Measurements from ENCODE around the gene FPGS.
"Not testable (repeated sequence)": the region's sequence is repeated elsewhere in the genome, so short reads cannot be mapped to it uniquely, and the experiment has no call there.

The FPGS gene

DNA sequence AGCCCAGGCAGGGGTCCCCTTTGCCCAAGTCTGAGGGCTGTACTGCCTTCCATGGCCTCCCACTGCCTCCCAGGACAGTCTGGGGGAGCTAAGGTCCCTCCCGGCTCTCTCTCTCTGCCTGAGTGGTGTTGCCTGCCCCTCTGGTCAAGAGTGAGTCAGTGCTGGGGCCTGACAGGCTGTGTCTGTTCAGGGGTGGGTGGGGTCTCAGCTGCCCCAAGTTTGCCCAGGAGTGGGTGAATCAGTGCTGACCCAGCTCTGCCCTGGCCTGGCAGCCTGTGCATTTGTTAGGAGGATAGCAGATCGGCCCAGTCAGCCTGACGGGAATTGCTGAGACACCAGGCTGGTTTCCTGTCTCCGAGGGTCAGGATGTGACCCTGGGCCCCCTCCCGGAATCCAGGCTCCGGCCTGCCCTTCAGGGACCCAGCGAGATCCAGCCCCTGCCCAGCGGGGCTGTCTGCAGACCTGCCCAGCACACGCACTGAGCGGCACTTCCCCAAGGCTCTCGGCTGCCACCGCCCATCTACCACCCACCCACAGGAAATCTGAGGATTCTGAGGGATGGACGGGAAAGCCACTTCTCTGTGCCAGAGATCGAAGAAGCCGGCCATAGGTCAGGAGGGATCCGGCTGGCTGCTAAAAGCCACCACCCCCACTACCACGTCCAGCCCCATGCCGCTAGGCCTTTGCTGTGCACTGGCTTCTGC is 35.8 kb downstream of the FPGS start:
- DNase-seq (ENCODE audit: low read depth): no peak

GRCh38 chr9:127841087-127841835 is 38.6 kb downstream of the FPGS start:
- no peak for DNase-seq (ENCODE audit: low read depth)

GRCh38 chr9:127844821-127845359 is 42.2 kb downstream of the FPGS start:
- no peak for DNase-seq (ENCODE audit: low read depth)

DNA sequence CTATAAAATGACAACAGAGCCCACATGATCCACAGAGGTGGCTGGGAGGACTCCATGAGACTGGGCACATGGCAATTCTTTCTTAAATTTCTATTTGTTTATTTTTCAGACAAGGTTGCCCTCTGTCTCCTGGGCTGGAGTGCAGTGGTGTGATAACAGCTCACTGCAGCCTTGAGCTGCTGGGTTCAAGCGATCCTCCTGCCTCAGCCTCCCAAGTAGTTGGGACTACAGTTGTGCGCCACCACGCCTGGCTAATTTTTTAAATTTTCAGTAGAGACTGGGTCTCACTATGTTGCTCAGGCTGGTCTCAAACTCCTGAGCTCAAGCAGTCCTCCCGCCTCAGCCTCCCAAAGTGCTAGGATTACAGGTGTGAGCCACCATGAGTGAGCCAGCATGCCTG is 42.9 kb downstream of the FPGS start:
- DNase-seq (ENCODE audit: low read depth): not testable (repeated sequence)

DNA sequence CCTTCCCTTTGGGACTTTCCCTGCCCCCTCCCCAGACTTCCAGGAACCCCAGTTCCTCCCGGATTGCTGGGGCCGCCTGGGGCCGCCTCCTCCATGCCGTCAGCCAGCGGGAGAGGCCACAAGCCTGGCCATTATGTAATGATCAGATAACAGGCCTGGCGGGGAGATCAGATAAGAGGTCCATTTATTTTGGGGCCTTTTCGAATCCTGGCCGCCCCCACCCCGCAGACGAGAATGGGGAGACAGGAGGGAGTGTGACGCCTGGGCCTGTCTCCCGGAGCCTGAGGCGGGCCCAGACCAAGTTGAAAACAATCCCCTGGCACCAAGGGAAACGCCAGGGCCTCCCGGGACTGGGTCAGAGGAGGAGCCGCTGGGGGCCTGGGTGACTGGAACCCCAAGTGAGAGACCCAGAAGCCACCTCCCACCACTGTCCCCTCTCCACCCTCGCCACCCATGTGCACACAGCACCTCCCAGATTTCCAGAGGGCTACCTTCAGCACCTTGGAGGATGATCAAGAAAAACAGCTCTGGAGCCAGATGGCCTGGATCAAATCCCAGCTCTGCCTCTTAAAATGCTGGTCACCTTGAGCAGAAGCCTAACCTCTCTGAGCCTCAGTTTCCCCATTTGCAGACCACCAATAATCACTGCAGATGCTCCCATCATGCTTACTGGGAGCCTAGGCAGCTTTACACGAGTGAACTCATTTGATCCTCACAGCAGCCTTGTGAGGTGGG is 43.9 kb downstream of the FPGS start:
- DNase-seq (ENCODE audit: low read depth): no peak

- no peak for DNase-seq (ENCODE audit: low read depth)
Observed at GRCh38 chr9:127847178-127847510, 44.5 kb downstream of the FPGS start.

DNA sequence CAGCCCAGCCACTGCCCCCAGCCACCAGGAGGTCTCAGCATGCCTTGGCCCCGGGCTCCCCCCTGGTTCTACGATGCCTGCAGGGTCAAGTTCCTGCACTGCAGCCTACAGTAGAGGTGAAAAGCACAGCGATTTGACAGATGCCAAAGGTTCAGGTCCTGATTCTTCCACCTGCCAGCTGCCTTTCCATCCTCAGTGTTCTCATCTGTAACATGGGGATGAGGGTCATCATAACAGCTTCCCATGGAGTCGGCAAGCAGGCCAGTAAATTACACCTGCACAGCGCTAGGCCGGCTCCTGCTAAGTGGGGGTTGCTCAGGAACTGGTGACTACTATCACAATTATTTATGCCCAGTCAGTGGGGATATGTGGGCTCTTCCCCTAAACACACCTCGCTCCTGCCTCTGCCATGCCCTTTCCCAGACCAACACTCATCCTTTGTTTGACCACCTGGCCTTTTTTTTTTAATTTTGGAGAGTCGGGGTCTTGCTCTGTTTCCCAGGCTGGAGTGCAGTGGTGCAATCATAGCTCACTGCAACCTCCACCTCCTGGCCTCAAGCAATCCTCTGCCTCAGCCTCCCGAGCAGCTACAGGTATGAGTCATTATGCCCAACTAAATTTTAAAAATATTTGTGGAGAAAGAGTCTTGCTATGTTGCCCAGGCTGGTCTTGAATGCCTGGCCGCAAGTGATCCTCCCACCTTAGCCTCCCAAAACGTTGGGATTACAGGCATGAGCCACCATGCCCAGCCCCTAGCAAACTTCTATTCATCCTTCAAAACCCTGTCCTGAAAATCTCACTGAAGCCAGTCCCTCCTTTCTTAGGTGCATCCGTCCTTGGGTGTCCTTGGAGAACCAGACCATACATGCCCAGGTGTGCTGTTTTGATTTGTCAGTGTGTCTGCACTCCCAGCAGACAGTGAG is 45.4 kb downstream of the FPGS start:
- DNase-seq (ENCODE audit: low read depth): no peak

DNA sequence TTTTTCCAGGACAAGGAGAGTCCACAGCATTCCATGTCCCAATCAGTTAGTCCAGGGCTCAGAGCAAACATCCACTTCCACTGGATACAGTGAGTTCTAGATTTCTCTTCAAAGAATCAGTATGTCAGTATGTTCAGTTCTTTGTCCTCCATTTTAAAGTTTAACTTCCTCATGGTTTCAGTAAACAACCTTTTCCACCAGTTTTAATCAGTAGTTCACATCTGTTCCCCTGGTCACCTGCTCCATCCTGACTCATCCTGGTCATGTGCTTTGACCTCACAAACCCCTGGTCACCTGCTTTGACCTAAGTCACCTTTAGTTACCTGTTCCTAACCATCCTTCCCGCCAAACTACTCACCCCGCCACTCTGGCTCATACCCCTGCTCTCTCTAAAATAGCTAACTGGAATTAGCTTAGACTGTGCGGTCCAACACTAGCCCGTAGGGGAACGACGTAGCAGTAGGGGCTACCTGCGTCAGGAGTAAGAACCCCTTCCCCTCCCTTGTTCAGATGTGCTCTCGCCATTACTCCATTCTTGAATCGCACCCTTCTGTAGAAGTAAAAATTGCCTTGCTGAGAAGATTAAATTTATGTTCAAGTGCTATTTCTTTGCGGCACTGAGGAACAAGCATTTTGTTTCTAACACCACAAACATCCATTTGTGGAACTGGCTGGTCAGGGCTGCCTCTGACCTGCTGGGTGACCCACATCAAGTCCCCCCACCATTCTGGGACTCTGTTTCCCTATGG is 46.2 kb downstream of the FPGS start:
- no peak for DNase-seq (ENCODE audit: low read depth)

- no peak for DNase-seq (ENCODE audit: low read depth)
Observed at GRCh38 chr9:127850286-127850830, 47.7 kb downstream of the FPGS start.

GRCh38 chr9:127852829-127853228 is 50.1 kb downstream of the FPGS start:
- no peak for DNase-seq (ENCODE audit: low read depth)

DNA sequence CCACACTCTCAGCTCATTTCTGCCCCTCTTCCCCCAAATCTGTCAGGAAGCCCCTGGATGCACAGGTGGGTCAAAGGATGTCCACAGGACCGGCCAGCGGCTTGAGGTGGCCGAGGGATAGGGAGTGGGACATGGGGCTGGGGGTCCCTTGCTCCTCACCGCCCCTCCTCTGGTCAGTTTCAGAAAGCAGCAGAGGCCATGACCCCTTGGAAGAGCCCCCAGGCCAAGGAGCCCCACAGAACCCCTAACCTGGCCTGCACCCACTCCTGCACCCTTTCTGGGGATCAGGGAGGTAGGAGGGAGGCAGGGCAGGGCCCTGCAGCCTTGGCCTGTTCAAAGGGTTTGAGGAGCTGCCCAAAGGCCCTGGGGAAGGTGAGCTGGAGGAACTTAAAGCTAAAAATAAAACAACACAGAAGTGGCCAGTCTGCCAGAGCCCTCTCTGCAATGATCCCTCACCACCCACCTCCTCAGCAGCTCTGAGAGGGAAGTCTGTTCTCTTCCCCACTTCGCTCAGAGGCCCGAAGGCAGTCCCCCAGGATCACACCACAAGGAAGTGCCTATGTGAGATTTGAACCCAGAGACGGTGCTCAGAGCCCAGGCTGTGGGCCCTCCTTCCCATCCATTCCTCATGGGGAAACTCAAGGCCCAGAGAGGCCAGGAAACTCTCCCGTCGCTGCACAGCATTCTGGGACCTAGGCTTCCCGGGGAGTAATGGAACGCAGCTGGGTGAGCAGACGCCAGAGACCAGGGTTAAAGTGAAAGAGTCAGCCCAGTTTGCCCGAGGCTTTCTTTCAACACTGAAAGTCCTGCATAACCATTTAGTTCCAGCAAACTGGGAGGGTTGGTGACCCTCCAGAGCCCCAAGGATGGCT is 50.9 kb downstream of the FPGS start:
- DNase-seq (ENCODE audit: low read depth): no peak

GRCh38 chr9:127854184-127854806 is 51.6 kb downstream of the FPGS start, which contains the start of gene ENG:
TSS of gene ENG (minus strand) at chr9:127854658. CDS start at chr9:127854355, 303 bp downstream.
- DNase-seq (ENCODE audit: low read depth): no peak

DNA sequence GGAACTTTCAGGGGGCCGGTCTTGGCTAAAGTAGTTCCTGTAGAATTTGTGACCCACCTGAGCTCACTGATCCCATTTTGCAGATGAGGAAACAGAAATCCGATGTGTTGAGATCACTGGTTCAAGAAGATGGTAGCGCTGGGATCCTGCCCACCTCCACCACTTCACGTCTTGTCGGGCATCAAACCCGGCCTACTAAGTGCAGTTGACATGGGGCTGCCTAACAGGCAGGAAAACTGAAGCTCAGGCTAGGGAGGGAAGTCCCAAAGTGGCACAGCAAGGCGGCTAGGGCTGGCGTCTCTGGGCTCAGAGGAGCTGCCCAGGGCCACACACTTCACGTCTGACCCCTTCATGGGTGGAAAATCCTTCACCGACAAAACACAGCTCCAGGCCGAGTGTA is 52.3 kb downstream of the FPGS start:
- no peak for DNase-seq (ENCODE audit: low read depth)

GRCh38 chr9:127855522-127855921 is 52.8 kb downstream of the FPGS start:
- no peak for DNase-seq (ENCODE audit: low read depth)

- DNase-seq (ENCODE audit: low read depth): no peak
Observed at GRCh38 chr9:127856094-127856728, 53.5 kb downstream of the FPGS start.

DNA sequence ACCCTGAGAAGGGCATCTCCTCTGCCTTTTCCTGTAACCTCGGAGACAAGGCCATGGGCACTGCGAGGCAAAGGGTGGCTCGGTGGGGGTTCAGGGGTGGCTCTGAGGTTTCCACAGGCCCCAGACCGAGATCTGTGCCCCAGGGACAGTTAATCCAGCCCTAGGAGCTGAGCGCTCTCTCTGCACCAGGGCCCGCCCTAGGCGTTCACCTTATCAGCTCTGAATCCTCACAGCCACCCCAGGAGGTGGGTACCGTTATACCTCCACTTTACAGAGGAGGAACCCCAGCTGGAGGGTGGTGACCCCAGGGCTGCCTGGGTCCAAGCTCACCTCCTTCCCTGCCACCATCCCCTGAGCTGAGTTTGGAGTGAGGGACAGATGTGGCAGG is 54.0 kb downstream of the FPGS start:
- no peak for DNase-seq (ENCODE audit: low read depth)

DNA sequence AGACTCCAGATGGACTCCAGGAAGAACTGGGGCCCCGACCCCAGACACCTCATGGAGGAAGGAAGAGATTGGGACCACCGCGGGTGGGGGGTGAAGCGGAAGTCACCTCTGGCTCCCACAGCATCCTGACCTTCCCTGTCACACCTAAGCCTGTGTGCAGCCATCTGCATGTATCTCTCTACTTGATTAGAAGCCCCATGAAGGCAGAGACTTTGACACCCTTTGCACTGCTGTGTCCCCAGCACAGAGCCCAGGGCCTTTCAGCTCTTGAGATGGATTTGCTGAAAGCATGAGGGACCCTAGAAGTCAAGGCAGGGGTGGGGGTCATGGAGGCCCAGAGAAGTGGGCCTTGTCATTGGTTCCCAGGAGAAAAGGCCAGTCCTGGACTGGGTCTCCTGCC is 54.6 kb downstream of the FPGS start:
- DNase-seq (ENCODE audit: low read depth): no peak

DNA sequence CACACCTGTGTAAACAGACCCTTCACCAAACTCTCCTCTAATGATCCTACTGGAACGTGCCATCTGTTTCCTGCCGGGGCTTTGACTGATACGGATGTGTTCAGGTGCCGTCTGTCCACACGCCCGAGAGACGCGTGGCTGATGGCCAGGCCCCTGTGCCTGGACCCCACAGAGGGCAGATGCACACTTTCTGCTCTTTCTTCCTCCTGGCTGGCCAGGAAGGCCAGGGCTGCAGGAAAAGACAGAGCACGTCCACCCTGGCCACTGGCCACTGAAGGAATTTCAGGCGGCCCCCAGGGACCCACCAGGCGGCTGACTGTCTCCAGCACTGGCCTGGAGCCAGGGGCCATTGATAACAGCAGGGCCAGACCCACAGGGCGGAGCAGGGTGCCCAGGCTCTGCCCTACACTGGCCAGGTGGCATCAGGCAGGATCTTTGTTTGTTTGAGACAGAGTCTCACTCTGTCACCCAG is 55.4 kb downstream of the FPGS start:
- DNase-seq (ENCODE audit: low read depth): no peak

- no peak for DNase-seq (ENCODE audit: low read depth)
Observed at GRCh38 chr9:127860260-127860659, 57.6 kb downstream of the FPGS start.

Measured in stimulated activated CD4-positive, alpha-beta T cell treated with anti-CD3 and anti-CD28 coated beads, Interleukin-2, amount 100 ng/mL, for 4 hours (primary cell).